ENCODE results near the gene SLC9A5.

The SLC9A5 gene

GRCh38 chr16:67269766-67270165, 21.0 kb downstream of the SLC9A5 start:
- H3K4me3 ChIP-seq (ENCODE audit: low read depth, low read length) = no peak overlapping the region
- TF ChIP-seq CTCF (IDR thresholded peaks at IDR 0.05; ENCODE audit: low read depth, low read length, missing control alignments) = no peak
- no peak for DNase-seq (ENCODE audit: low read depth)

GRCh38 chr16:67270931-67271338, 22.2 kb downstream of the SLC9A5 start:
- DNase-seq (ENCODE audit: low read depth) = no peak
- no peak overlapping the region for H3K4me3 ChIP-seq (ENCODE audit: low read depth, low read length)
- TF ChIP-seq CTCF (IDR thresholded peaks at IDR 0.05; ENCODE audit: low read depth, low read length, missing control alignments) = no peak

- TF ChIP-seq CTCF (IDR thresholded peaks at IDR 0.05; ENCODE audit: low read depth, low read length, missing control alignments) = no peak
- DNase-seq (ENCODE audit: low read depth) = no peak
- no peak overlapping the region for H3K4me3 ChIP-seq (ENCODE audit: low read depth, low read length)
Observed at GRCh38 chr16:67271446-67271845, 22.7 kb downstream of the SLC9A5 start.

GRCh38 chr16:67275321-67275720, 26.5 kb downstream of the SLC9A5 start:
- no peak for TF ChIP-seq CTCF (IDR thresholded peaks at IDR 0.05; ENCODE audit: low read depth, low read length, missing control alignments)
- H3K4me3 ChIP-seq (ENCODE audit: low read depth, low read length) = no peak overlapping the region
- no peak for DNase-seq (ENCODE audit: low read depth)

- TF ChIP-seq CTCF (IDR thresholded peaks at IDR 0.05; ENCODE audit: low read depth, low read length, missing control alignments) = no peak
Observed at GRCh38 chr16:67277294-67277998, 28.7 kb downstream of the SLC9A5 start.

GRCh38 chr16:67277999-67278772, 29.4 kb downstream of the SLC9A5 start:
- DNase-seq (ENCODE audit: low read depth) = no peak
- TF ChIP-seq CTCF (IDR thresholded peaks at IDR 0.05; ENCODE audit: low read depth, low read length, missing control alignments) = no peak

More at GRCh38 chr16:67277294-67277998, 28.7 kb downstream of the SLC9A5 start:
- H3K4me3 ChIP-seq (ENCODE audit: low read depth, low read length) = no peak overlapping the region
- no peak for DNase-seq (ENCODE audit: low read depth)

More at GRCh38 chr16:67277999-67278772, 29.4 kb downstream of the SLC9A5 start:
- H3K4me3 ChIP-seq (ENCODE audit: low read depth, low read length) = peak overlapping the region; percentile 81
